ENCODE data around the gene NISCH.

DNA sequence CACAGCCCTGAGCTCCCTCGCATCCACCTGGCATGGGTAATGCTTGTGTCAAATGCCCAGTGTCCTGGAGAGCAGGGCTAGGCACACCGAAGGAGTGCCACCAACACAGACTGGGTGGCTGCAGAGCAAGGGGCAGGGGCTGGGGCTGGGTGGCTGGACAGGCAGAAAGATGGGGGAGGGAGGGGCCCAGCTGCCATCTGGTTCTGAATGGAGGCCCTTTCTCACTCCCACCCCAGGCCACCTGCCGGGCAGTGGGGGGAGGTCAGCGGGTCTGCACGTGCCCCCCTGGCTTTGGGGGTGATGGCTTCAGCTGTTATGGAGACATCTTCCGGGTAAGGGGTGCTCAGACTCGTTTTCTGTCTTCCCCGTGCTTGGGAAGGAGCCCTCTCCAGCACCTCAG lies 56.7 kb downstream of the NISCH start:
- TF ChIP-seq, protein P1, sequence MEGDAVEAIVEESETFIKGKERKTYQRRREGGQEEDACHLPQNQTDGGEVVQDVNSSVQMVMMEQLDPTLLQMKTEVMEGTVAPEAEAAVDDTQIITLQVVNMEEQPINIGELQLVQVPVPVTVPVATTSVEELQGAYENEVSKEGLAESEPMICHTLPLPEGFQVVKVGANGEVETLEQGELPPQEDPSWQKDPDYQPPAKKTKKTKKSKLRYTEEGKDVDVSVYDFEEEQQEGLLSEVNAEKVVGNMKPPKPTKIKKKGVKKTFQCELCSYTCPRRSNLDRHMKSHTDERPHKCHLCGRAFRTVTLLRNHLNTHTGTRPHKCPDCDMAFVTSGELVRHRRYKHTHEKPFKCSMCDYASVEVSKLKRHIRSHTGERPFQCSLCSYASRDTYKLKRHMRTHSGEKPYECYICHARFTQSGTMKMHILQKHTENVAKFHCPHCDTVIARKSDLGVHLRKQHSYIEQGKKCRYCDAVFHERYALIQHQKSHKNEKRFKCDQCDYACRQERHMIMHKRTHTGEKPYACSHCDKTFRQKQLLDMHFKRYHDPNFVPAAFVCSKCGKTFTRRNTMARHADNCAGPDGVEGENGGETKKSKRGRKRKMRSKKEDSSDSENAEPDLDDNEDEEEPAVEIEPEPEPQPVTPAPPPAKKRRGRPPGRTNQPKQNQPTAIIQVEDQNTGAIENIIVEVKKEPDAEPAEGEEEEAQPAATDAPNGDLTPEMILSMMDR (IDR thresholded peaks at IDR 0.05) = no peak
- no peak for TF ChIP-seq POLR2A (IDR thresholded peaks at IDR 0.05)
- no peak for TF ChIP-seq POLR2AphosphoS5 (IDR thresholded peaks at IDR 0.05)

Data from breast epithelium (tissue), 3 donors.